ENCODE results near the gene CDH15.

DNA sequence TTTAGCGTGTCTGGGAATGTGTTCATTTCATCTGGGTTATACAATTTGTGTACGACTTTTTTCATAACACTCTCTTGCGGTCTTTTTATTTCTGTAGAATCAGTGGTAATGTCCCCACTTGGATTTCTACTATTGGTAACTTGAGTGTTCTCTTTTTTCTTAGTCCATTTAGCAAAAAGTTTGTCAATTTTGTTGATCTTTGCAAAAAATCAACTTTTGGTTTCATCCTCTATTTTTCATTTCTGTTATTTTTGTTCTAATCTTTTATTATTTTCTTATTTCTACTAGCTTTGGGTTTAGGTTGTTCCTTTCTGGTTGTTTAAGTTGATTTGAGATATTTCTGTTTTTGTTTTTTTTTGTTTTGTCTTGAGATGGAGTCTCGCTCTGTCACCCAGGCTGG, 36.4 kb downstream of the CDH15 start:
- TF ChIP-seq ZSCAN20 (CRISPR knock-in tag; IDR thresholded peaks at IDR 0.05; ENCODE audit: borderline replicate concordance), result no peak
- no peak for TF ChIP-seq ZNF713 (CRISPR knock-in tag; IDR thresholded peaks at IDR 0.05)
- TF ChIP-seq PATZ1 (CRISPR knock-in tag; IDR thresholded peaks at IDR 0.05), result no peak
- TF ChIP-seq PCBP2 (optimal IDR thresholded peaks at IDR 0.05; ENCODE audit: low read depth, low read length, poor library complexity, severe bottlenecking), result no peak
- TF ChIP-seq ETV5 (CRISPR knock-in tag; IDR thresholded peaks at IDR 0.05; ENCODE audit: borderline replicate concordance), result no peak
- TF ChIP-seq, protein P1, sequence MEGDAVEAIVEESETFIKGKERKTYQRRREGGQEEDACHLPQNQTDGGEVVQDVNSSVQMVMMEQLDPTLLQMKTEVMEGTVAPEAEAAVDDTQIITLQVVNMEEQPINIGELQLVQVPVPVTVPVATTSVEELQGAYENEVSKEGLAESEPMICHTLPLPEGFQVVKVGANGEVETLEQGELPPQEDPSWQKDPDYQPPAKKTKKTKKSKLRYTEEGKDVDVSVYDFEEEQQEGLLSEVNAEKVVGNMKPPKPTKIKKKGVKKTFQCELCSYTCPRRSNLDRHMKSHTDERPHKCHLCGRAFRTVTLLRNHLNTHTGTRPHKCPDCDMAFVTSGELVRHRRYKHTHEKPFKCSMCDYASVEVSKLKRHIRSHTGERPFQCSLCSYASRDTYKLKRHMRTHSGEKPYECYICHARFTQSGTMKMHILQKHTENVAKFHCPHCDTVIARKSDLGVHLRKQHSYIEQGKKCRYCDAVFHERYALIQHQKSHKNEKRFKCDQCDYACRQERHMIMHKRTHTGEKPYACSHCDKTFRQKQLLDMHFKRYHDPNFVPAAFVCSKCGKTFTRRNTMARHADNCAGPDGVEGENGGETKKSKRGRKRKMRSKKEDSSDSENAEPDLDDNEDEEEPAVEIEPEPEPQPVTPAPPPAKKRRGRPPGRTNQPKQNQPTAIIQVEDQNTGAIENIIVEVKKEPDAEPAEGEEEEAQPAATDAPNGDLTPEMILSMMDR (CRISPR knock-in tag; IDR thresholded peaks at IDR 0.05), result no peak
- no peak for TF ChIP-seq SAFB2 (CRISPR knock-in tag; IDR thresholded peaks at IDR 0.05; ENCODE audit: borderline replicate concordance, low read depth)
- no peak for TF ChIP-seq FOXK2 (IDR thresholded peaks at IDR 0.05)
- no peak for TF ChIP-seq POLR2AphosphoS5 (IDR thresholded peaks at IDR 0.05; ENCODE audit: low read depth, low read length)
- TF ChIP-seq, protein P2, sequence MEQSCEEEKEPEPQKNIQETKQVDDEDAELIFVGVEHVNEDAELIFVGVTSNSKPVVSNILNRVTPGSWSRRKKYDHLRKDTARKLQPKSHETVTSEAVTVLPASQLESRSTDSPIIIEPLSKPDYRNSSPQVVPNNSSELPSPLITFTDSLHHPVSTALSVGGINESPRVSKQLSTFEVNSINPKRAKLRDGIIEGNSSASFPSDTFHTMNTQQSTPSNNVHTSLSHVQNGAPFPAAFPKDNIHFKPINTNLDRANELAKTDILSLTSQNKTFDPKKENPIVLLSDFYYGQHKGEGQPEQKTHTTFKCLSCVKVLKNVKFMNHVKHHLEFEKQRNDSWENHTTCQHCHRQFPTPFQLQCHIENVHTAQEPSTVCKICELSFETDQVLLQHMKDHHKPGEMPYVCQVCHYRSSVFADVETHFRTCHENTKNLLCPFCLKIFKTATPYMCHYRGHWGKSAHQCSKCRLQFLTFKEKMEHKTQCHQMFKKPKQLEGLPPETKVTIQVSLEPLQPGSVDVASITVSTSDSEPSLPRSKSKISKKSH (CRISPR knock-in tag; IDR thresholded peaks at IDR 0.05; ENCODE audit: borderline replicate concordance), result no peak
- no peak for TF ChIP-seq ZNF703 (CRISPR knock-in tag; IDR thresholded peaks at IDR 0.05; ENCODE audit: borderline replicate concordance)
- TF ChIP-seq SP2 (CRISPR knock-in tag; IDR thresholded peaks at IDR 0.05), result no peak
